K562 (cell line): ENCODE measurements around the gene RECQL5. TPM values are rescaled to one million over a fixed set of nuclear protein-coding genes. Genes with fewer than 3 reads are reported as not detected.

ENCODE experiments used
- ATAC-seq: fragments of 200-7000 bp; cut with Tn5 transposase; 3 replicates; pipeline ENCODE4 v1.9.1; 2020; ENCODE audit warnings: moderate library complexity
- BruUV-seq: library from RNA; stranded (reverse); fragments of 400-500 nt; replicated peaks from 2 replicates; lab custom pipeline; 2021; lab: Mats Ljungman, UMichigan
- CTCF ChIA-PET: fragments of 300-600 bp; formaldehyde crosslinking; extraction: SDS; loops from one replicate; lab custom pipeline; 2021; ENCODE audit warnings: low intra/inter-chr PET ratio; lab: Yijun Ruan, JAX
- POLR2A ChIA-PET: fragments of 300-600, 350-650 bp; sonication (Branson Sonifier 250); formaldehyde crosslinking; extraction: SDS; loops from one replicate; lab custom pipeline; 2021; ENCODE audit warnings: antibody characterized with exemption, inconsistent platforms; lab: Yijun Ruan, JAX
- DNase-seq, 4 experiments: peaks; one replicate each; pipeline versions ENCODE4 v3.0.0 to v3.0.0-alpha.2; 2011 to 2018; ENCODE audit warnings: low spot score in 3 of 4, mixed read lengths in 3 of 4; ENCODE audit errors: extremely low read depth in 1 of 4
- FAIRE-seq: peaks from 2 replicates; lab custom pipeline; 2011; peaks lifted over from hg19 to GRCh38; lab: Jason Lieb, UNC
- H2AFZ ChIP-seq: 2 replicates; pipeline ENCODE4 v1.6.0; 2011; ENCODE audit warnings: low read depth, low read length, control low read depth, inconsistent platforms
- H3K27ac ChIP-seq: fragments of 200-600 bp; 3 replicates; pipeline ENCODE4 v1.8.0; 2011; ENCODE audit warnings: low read depth, mild to moderate bottlenecking, control low read depth, inconsistent platforms, low read length, moderate library complexity, mixed read lengths; ENCODE audit errors: extremely low read depth
- H3K27me3 ChIP-seq, 2 experiments: fragments of 300-600 bp in 1 of 2; 2 replicates in 1 of 2; 3 replicates in 1 of 2; pipeline versions ENCODE4 v1.6.0 to v1.8.0; 2011; ENCODE audit warnings: inconsistent platforms in 2 of 2, low read length in 2 of 2, mild to moderate bottlenecking in 1 of 2, mixed read lengths in 1 of 2, moderate library complexity in 1 of 2; ENCODE audit not compliant: control insufficient read depth in 2 of 2, insufficient read depth in 2 of 2
- H3K36me3 ChIP-seq: fragments of 300-600 bp; 3 replicates; pipeline ENCODE4 v1.8.0; 2011; ENCODE audit warnings: mild to moderate bottlenecking, low read length, inconsistent platforms; ENCODE audit not compliant: control insufficient read depth, insufficient read depth
- H3K4me1 ChIP-seq, 2 experiments: fragments of 200-600 bp in 1 of 2; replicated peaks in 1 of 2; 2 replicates in 1 of 2; 3 replicates in 1 of 2; pipeline versions ENCODE4 v1.5.1 to v1.8.0; 2011; ENCODE audit warnings: inconsistent platforms in 2 of 2, low read length in 2 of 2, mild to moderate bottlenecking in 1 of 2, mixed read lengths in 1 of 2, moderate library complexity in 1 of 2; ENCODE audit not compliant: control insufficient read depth in 2 of 2, insufficient read depth in 2 of 2
- H3K4me2 ChIP-seq: 2 replicates; pipeline ENCODE4 v1.6.1; 2011; ENCODE audit warnings: low read length, control low read depth, inconsistent platforms, mixed read lengths; ENCODE audit not compliant: insufficient read depth
- H3K4me3 ChIP-seq: fragments of 200-600 bp; sonication (generic), shearing (Covaris generic); 2 replicates; pipeline ENCODE4 v1.5.1; 2016; ENCODE audit warnings: control low read depth, inconsistent platforms
- H3K79me2 ChIP-seq: fragments of 200-600 bp; 3 replicates; pipeline ENCODE4 v1.8.0; 2011; ENCODE audit warnings: low read length, inconsistent platforms; ENCODE audit not compliant: control insufficient read depth, insufficient read depth
- H3K9ac ChIP-seq, 2 experiments: 2 replicates each; pipeline versions ENCODE4 v1.6.0 to v1.6.1; 2011; ENCODE audit warnings: low read depth in 2 of 2, low read length in 2 of 2, control low read depth in 1 of 2, inconsistent platforms in 1 of 2, mild to moderate bottlenecking in 1 of 2, mixed read lengths in 1 of 2; ENCODE audit not compliant: insufficient read depth in 1 of 2
- H3K9me1 ChIP-seq: one replicate; pipeline ENCODE4 v1.6.0; 2011; ENCODE audit warnings: inconsistent platforms, mild to moderate bottlenecking, low read length, moderate library complexity; ENCODE audit not compliant: control insufficient read depth, insufficient read depth
- H3K9me3 ChIP-seq: replicated peaks from 2 replicates; pipeline ENCODE4 v1.5.1; 2011; ENCODE audit warnings: low read depth, low read length, inconsistent platforms; ENCODE audit not compliant: control insufficient read depth, insufficient read depth
- H4K20me1 ChIP-seq: replicated peaks from 2 replicates; pipeline ENCODE4 v1.6.1; 2011; ENCODE audit warnings: low read length, inconsistent platforms, mixed read lengths; ENCODE audit not compliant: control insufficient read depth, insufficient read depth
- CBX1 ChIP-seq: sonication (generic); IDR thresholded peaks from 2 replicates; pipeline ENCODE4 v1.6.1; 2016; ENCODE audit warnings: antibody characterized with exemption, low read depth, mild to moderate bottlenecking
- CCAR2 ChIP-seq: fragments of 200-400 bp; formaldehyde crosslinking; IDR thresholded peaks from 2 replicates; pipeline ENCODE4 v1.6.1; 2017; ENCODE audit warnings: mild to moderate bottlenecking, low read depth, low read length
- CHAMP1 ChIP-seq: fragments of 450-650 bp; IDR thresholded peaks from 2 replicates; pipeline ENCODE4 v1.6.1; 2016; ENCODE audit warnings: mild to moderate bottlenecking
- CTCFL ChIP-seq: IDR thresholded peaks from 2 replicates; pipeline ENCODE4 v1.6.1; 2011; ENCODE audit warnings: borderline replicate concordance, low read depth, mild to moderate bottlenecking, moderate library complexity, low read length; ENCODE audit not compliant: insufficient read depth, poor library complexity, severe bottlenecking
- DACH1 ChIP-seq: fragments of 450-650 bp; IDR thresholded peaks from 2 replicates; pipeline ENCODE4 v1.6.1; 2018; ENCODE audit not compliant: partially characterized antibody
- DNMT1 ChIP-seq: fragments of 450-650 bp; IDR thresholded peaks from 2 replicates; pipeline ENCODE4 v1.6.1; 2016; ENCODE audit warnings: antibody characterized with exemption, mild to moderate bottlenecking
- ELF1 ChIP-seq: fragments of 200-800 bp; sonication (Bioruptor generic); IDR thresholded peaks from 2 replicates; pipeline ENCODE4 v1.6.1; 2016; ENCODE audit warnings: missing genetic modification characterization, missing compliant biosample characterization
- HCFC1 ChIP-seq: IDR thresholded peaks from 2 replicates; pipeline ENCODE4 v1.6.1; 2012; ENCODE audit warnings: low read depth, low read length, improper control_type of control experiment
- HDAC6 ChIP-seq: IDR thresholded peaks from 2 replicates; pipeline ENCODE4 v1.6.1; 2012; ENCODE audit warnings: low read depth, mild to moderate bottlenecking, control low read depth, inconsistent platforms, low read length, moderate library complexity
- KAT2B ChIP-seq: IDR thresholded peaks from one replicate; pipeline ENCODE4 v1.6.1; 2012; ENCODE audit warnings: low read depth, mild to moderate bottlenecking, control low read depth, inconsistent platforms, low read length, moderate library complexity
- KDM5B ChIP-seq: fragments of 200-600 bp; sonication (generic); IDR thresholded peaks from 2 replicates; pipeline ENCODE4 v1.6.1; 2012; ENCODE audit warnings: low read depth, mild to moderate bottlenecking, moderate library complexity, low read length, control low read depth, inconsistent platforms; ENCODE audit not compliant: insufficient replicate concordance
- MTA2 ChIP-seq: fragments of 450-650 bp; IDR thresholded peaks from 2 replicates; pipeline ENCODE4 v1.6.1; 2016; ENCODE audit warnings: low read depth
- PML ChIP-seq: IDR thresholded peaks from 2 replicates; pipeline ENCODE4 v1.6.1; 2012; ENCODE audit warnings: low read length, inconsistent platforms
- STAG1 ChIP-seq: sonication (generic); formaldehyde crosslinking; IDR thresholded peaks from 2 replicates; pipeline ENCODE4 v1.5.0; 2020; ENCODE audit warnings: missing genetic modification reagents, borderline replicate concordance
- SUPT5H ChIP-seq: fragments of 450-650 bp; IDR thresholded peaks from 2 replicates; pipeline ENCODE4 v1.6.1; 2016
- ZNF239 ChIP-seq: fragments of 250-450 bp; sonication (Bioruptor Pico); IDR thresholded peaks from 2 replicates; pipeline ENCODE4 v1.4.0; 2020; ENCODE audit warnings: mild to moderate bottlenecking
- ZNF263 ChIP-seq: sonication (generic); formaldehyde crosslinking; IDR thresholded peaks from 2 replicates; pipeline ENCODE4 v1.8.0; 2022; ENCODE audit warnings: mild to moderate bottlenecking, missing genetic modification reagents, borderline replicate concordance
- ZNF639 ChIP-seq, 2 experiments: fragments of 200-800 bp in 1 of 2; sonication (Bioruptor generic) in 1 of 2; sonication (generic) in 1 of 2; formaldehyde crosslinking in 1 of 2; IDR thresholded peaks in 1 of 2; conservative IDR thresholded peaks in 1 of 2; 2 replicates each; pipeline versions ENCODE4 v1.5.0 to v1.6.1; 2016 to 2020; ENCODE audit warnings: missing compliant biosample characterization in 1 of 2, missing genetic modification characterization in 1 of 2, missing genetic modification reagents in 1 of 2
- WGBS: fragments of 100-300 bp; shearing (Covaris generic); methylation state at CpG from one replicate; pipeline ENCODE4 v1.1.6; 2016; ENCODE audit warnings: low coverage, mixed read lengths; ENCODE audit not compliant: insufficient coverage; ENCODE audit errors: missing lambda C conversion rate; 5-methylcytosine and 5-hydroxymethylcytosine counted together
- in situ Hi-C: fragments of 300-500 bp; cut with MboI; formaldehyde crosslinking; loops from 4 replicates; pipeline ENCODE4 v1.15.0; 2018; ENCODE audit warnings: inconsistent platforms, mixed read lengths
- intact Hi-C: fragments of 100-400 bp; cut with micrococcal nuclease; formaldehyde crosslinking; loops from 2 replicates; pipeline ENCODE4 v1.14.2; 2022
- polyA plus RNA-seq, 8 experiments: library from polyadenylated mRNA; depleted of rRNA in 4 of 8; stranded (reverse) in 5 of 8; unstranded in 3 of 8; fragments of >200 nt; fragmentation: Nextera tagmentation in 2 of 8; fragmentation: Illumina TruSeq in 1 of 8; extraction: Ambion mirVana in 2 of 8; extraction: Trizol in 1 of 8; gene quantifications; 2 replicates each; pipeline versions ENCODE4 v1.2.1 to v1.2.3, GENCODE V29; 2011 to 2014; ENCODE audit warnings: inconsistent platforms in 1 of 8, missing spikeins in 1 of 8
- total RNA-seq, 7 experiments: library from RNA; depleted of rRNA in 6 of 7; stranded (reverse); fragments of >200 nt in 6 of 7; fragmentation: Illumina TruSeq in 2 of 7; extraction: Trizol in 2 of 7; gene quantifications; 2 replicates each; pipeline versions ENCODE4 v1.2.1 to v1.2.3, GENCODE V29; 2011 to 2021; ENCODE audit warnings: low replicate concordance in 1 of 7

Gene RECQL5
- total and polyA plus RNA-seq, 9 of the 15 experiments (the other 6 are each of a cell fraction or from before 2014, with no cell fraction given), result 4.1 to 34.8 (median 16.4) TPM

- 0 out of 2 replicates have a peak, but pooled peaks cover 3% of the 10 kb centered on the region for H4K20me1 ChIP-seq
- no peak overlapping the region for H3K4me3 ChIP-seq
- POLR2A ChIA-PET, result interaction anchor here (0.6 to 1.6 kb wide), 5 partner anchors 12 to 734 kb away, joined by 3 to 5 read pairs (median 3); no protein-coding TSS in a partner anchor
- H3K9me1 ChIP-seq, result no peaks in the 10 kb centered on the region
- FAIRE-seq, result no peak
- H3K9ac ChIP-seq, result peak overlapping the region in 1 of 2 experiments; percentile 55; a peak in 1 of 4 replicates
- BruUV-seq, result no TSS peak
- H3K4me2 ChIP-seq, result no peak overlapping the region
- WGBS, result 38% methylated on average over 9 of the region's 11 CpGs
- H3K9me3 ChIP-seq, result no peaks in the 10 kb centered on the region
- in situ Hi-C loops, result loop anchor here (5.0 kb wide), 1 partner anchor 132 kb away; no protein-coding TSS in a partner anchor
- ATAC-seq, result peak; percentile 65
- H3K4me1 ChIP-seq, result peaks cover 0 to 71% of the 10 kb centered on the region in 2 experiments; a peak in 2 of 5 replicates
- H3K27me3 ChIP-seq, result peaks cover 27 to 77% of the 10 kb centered on the region in 2 experiments; a peak in 4 of 5 replicates
- CTCF ChIA-PET, result no interaction called here
- H3K36me3 ChIP-seq, result no peaks in the 10 kb centered on the region
- H3K27ac ChIP-seq, result no peak overlapping the region
- intact Hi-C loops, result loop anchor here (10.0 kb wide), 1 partner anchor 190 kb away; no protein-coding TSS in a partner anchor
- no peaks in the 10 kb centered on the region for H3K79me2 ChIP-seq
- DNase-seq, result peak in 2 of 4 experiments; percentile 47 to 53
- H2AFZ ChIP-seq, result no peak overlapping the region
- TF ChIP-seq CBX1 (no peak), ZNF239 (no peak), KDM5B (no peak), ZNF263 (CRISPR knock-in tag) (peak; percentile 95), MTA2 (no peak), KAT2B (peak; percentile 78), CHAMP1 (no peak), HCFC1 (no peak), ZNF639 (CRISPR knock-in tag; conservative IDR thresholded peaks at IDR 0.05 in 1 of 2, IDR thresholded peaks at IDR 0.05 in 1 of 2) (no peak), CTCFL (peak; percentile 97), DACH1 (no peak), CCAR2 (no peak), ELF1 (tag) (no peak), HDAC6 (no peak), PML (no peak), STAG1 (peak; percentile 6; the same call in 1 of the 2 replicates), DNMT1 (no peak), SUPT5H (no peak)
Observed at GRCh38 chr17:75615301-75615700, 51.7 kb downstream of the RECQL5 start.
